HCT116 (cell line): Measurements from ENCODE around the gene KCNS3. TPM values are rescaled to one million over a fixed set of nuclear protein-coding genes. Genes with fewer than 3 reads are reported as not detected.

Source experiments
- ATAC-seq: fragments of 200-7000 bp; cut with Tn5 transposase; 2 replicates; pipeline ENCODE4 v1.9.1; 2020; ENCODE audit warnings: mild to moderate bottlenecking, moderate library complexity
- BruUV-seq: library from RNA; stranded (reverse); fragments of 400-500 nt; replicated peaks from 2 replicates; lab custom pipeline; 2021; lab: Mats Ljungman, UMichigan
- CTCF ChIA-PET: fragments of 300-600 bp; sonication (Branson Sonifier 250); formaldehyde crosslinking; loops from one replicate; lab custom pipeline; 2021; ENCODE audit warnings: antibody characterized with exemption; lab: Charles Lee
- POLR2A ChIA-PET: fragments of 300-600, 350-600 bp; sonication (Branson Sonifier 250); formaldehyde crosslinking; loops from one replicate; lab custom pipeline; 2021; ENCODE audit warnings: antibody characterized with exemption; lab: Charles Lee
- RAD21 ChIA-PET, 2 experiments: fragments of 300-600 bp; sonication (Branson Sonifier 250); formaldehyde crosslinking; loops; one replicate each; lab custom pipeline; 2023; ENCODE audit warnings: low total read pairs in 2 of 2; ENCODE audit not compliant: uncharacterized antibody in 2 of 2, unreplicated experiment in 2 of 2, low non-redundant PET in 1 of 2; lab: Charles Lee
- DNase-seq: peaks from one replicate; pipeline ENCODE4 v3.0.0-alpha.2; 2010; ENCODE audit warnings: low read depth, low spot score
- H2AFZ ChIP-seq: fragments of 200-600 bp; shearing (Covaris generic), sonication (generic); 2 replicates; pipeline ENCODE4 v1.6.1; 2017; ENCODE audit warnings: low read depth, mixed run types, mixed read lengths, antibody characterized with exemption, low read length; ENCODE audit not compliant: poor library complexity, severe bottlenecking
- H3K27ac ChIP-seq: 2 replicates; pipeline ENCODE4 v1.5.1; 2012; ENCODE audit warnings: low read depth, low read length
- H3K27me3 ChIP-seq: fragments of 200-600 bp; sonication (generic); 2 replicates; pipeline ENCODE4 v1.6.1; 2016; ENCODE audit warnings: mixed run types, low read length, mixed read lengths; ENCODE audit not compliant: insufficient read depth
- H3K36me3 ChIP-seq, 2 experiments: fragments of 200-500 bp in 1 of 2; fragments of 200-600 bp in 1 of 2; sonication (Bioruptor generic) in 1 of 2; sonication (generic) in 1 of 2; 2 replicates each; pipeline versions ENCODE4 v1.5.1 to v1.6.1; 2014 to 2016; ENCODE audit warnings: low read length in 2 of 2, inconsistent platforms in 1 of 2, mixed read lengths in 1 of 2, mixed run types in 1 of 2; ENCODE audit not compliant: insufficient read depth in 2 of 2, control insufficient read depth in 1 of 2
- H3K4me1 ChIP-seq, 2 experiments: fragments of 200-600 bp in 1 of 2; sonication (generic) in 1 of 2; 2 replicates each; pipeline versions ENCODE4 v1.5.1 to v1.6.1; 2012 to 2017; ENCODE audit warnings: low read length in 2 of 2, inconsistent platforms in 1 of 2, mild to moderate bottlenecking in 1 of 2, mixed read lengths in 1 of 2, mixed run types in 1 of 2, moderate library complexity in 1 of 2; ENCODE audit not compliant: insufficient read depth in 2 of 2, control insufficient read depth in 1 of 2
- H3K4me2 ChIP-seq: fragments of 200-600 bp; sonication (generic); 2 replicates; pipeline ENCODE4 v1.6.1; 2017; ENCODE audit warnings: mixed run types, low read length, mixed read lengths
- H3K4me3 ChIP-seq, 2 experiments: fragments of 200-600 bp in 1 of 2; sonication (generic) in 1 of 2; replicated peaks in 1 of 2; 2 replicates each; pipeline ENCODE4 v1.5.1; 2011 to 2016; ENCODE audit warnings: low read length in 2 of 2, control low read depth in 1 of 2, low read depth in 1 of 2, mild to moderate bottlenecking in 1 of 2, mixed read lengths in 1 of 2, mixed run types in 1 of 2
- H3K79me2 ChIP-seq: fragments of 200-600 bp; sonication (generic); 2 replicates; pipeline ENCODE4 v1.6.1; 2017; ENCODE audit warnings: mild to moderate bottlenecking, mixed run types, low read length, moderate library complexity, mixed read lengths; ENCODE audit not compliant: insufficient read depth
- H3K9ac ChIP-seq: fragments of 200-600 bp; sonication (generic); 2 replicates; pipeline ENCODE4 v1.6.1; 2016; ENCODE audit warnings: low read length, mixed read lengths
- H3K9me2 ChIP-seq: fragments of 200-600 bp; sonication (generic), shearing (Covaris generic); 2 replicates; pipeline ENCODE4 v1.6.1; 2017; ENCODE audit warnings: mixed run types, mild to moderate bottlenecking, moderate library complexity; ENCODE audit not compliant: insufficient read depth
- H3K9me3 ChIP-seq, 2 experiments: fragments of 200-500 bp in 1 of 2; fragments of 200-600 bp in 1 of 2; sonication (Bioruptor generic) in 1 of 2; sonication (generic) in 1 of 2; 2 replicates each; pipeline ENCODE4 v1.6.1; 2014 to 2017; ENCODE audit warnings: low read length in 2 of 2, mixed read lengths in 2 of 2, inconsistent platforms in 1 of 2, low read depth in 1 of 2, mild to moderate bottlenecking in 1 of 2, mixed run types in 1 of 2, moderate library complexity in 1 of 2; ENCODE audit not compliant: control insufficient read depth in 1 of 2, insufficient read depth in 1 of 2
- H4K20me1 ChIP-seq: fragments of 200-600 bp; sonication (generic), shearing (Covaris generic); 2 replicates; pipeline ENCODE4 v1.6.1; 2017; ENCODE audit warnings: mixed run types, mild to moderate bottlenecking, moderate library complexity; ENCODE audit not compliant: insufficient read depth
- ATF3 ChIP-seq: IDR thresholded peaks from 2 replicates; pipeline ENCODE4 v1.6.1; 2012
- CEBPB ChIP-seq: IDR thresholded peaks from 2 replicates; pipeline ENCODE4 v1.6.1; 2012; ENCODE audit warnings: low read depth
- CTCF ChIP-seq, 3 experiments: fragments of 200-600 bp in 1 of 3; sonication (generic) in 1 of 3; IDR thresholded peaks in 2 of 3; conservative IDR thresholded peaks in 1 of 3; 2 replicates each; pipeline ENCODE4 v1.5.1; 2012 to 2017; ENCODE audit warnings: low read depth in 2 of 3, low read length in 2 of 3, antibody characterized with exemption in 1 of 3, borderline replicate concordance in 1 of 3, control low read depth in 1 of 3, mild to moderate bottlenecking in 1 of 3, mixed read lengths in 1 of 3, mixed run types in 1 of 3, moderate library complexity in 1 of 3; ENCODE audit not compliant: insufficient read depth in 1 of 3
- EGR1 ChIP-seq: IDR thresholded peaks from 2 replicates; pipeline ENCODE4 v1.6.1; 2012; ENCODE audit warnings: low read depth
- EZH2 ChIP-seq: fragments of 200-600 bp; sonication (generic); IDR thresholded peaks from 2 replicates; pipeline ENCODE4 v1.6.1; 2017; ENCODE audit warnings: antibody characterized with exemption, mixed run types
- EZH2phosphoT487 ChIP-seq: fragments of 200-600 bp; IDR thresholded peaks from 2 replicates; pipeline ENCODE4 v1.6.1; 2018; ENCODE audit warnings: antibody characterized with exemption, borderline replicate concordance
- FOSL1 ChIP-seq: IDR thresholded peaks from 2 replicates; pipeline ENCODE4 v1.6.1; 2012; ENCODE audit warnings: low read depth
- JUND ChIP-seq: IDR thresholded peaks from 2 replicates; pipeline ENCODE4 v1.6.1; 2012
- MAX ChIP-seq: IDR thresholded peaks from 2 replicates; pipeline ENCODE4 v1.6.1; 2012
- POLR2A ChIP-seq: IDR thresholded peaks from 2 replicates; pipeline ENCODE4 v1.7.0; 2011; ENCODE audit warnings: borderline replicate concordance; ENCODE audit not compliant: insufficient read depth, insufficient read length; ENCODE audit errors: extremely low read depth
- POLR2AphosphoS5 ChIP-seq: IDR thresholded peaks from 2 replicates; pipeline ENCODE4 v1.6.1; 2011; ENCODE audit warnings: mild to moderate bottlenecking, low read depth, low read length, moderate library complexity
- RAD21 ChIP-seq: IDR thresholded peaks from 2 replicates; pipeline ENCODE4 v1.6.1; 2012; ENCODE audit warnings: low read depth, mild to moderate bottlenecking
- SP1 ChIP-seq: IDR thresholded peaks from 2 replicates; pipeline ENCODE4 v1.6.1; 2012; ENCODE audit warnings: low read depth
- YY1 ChIP-seq: IDR thresholded peaks from 2 replicates; pipeline ENCODE4 v1.6.1; 2011; ENCODE audit warnings: low read length, low read depth, moderate library complexity, mild to moderate bottlenecking; ENCODE audit not compliant: insufficient replicate concordance; ENCODE audit errors: extremely low read depth
- intact Hi-C: fragments of 100-400 bp; cut with micrococcal nuclease; formaldehyde crosslinking; loops from 2 replicates; pipeline ENCODE4 v1.10.0; 2022
- total RNA-seq: library from RNA; stranded (reverse); gene quantifications from one replicate; pipeline ENCODE4 v1.2.1, GENCODE V29; 2021; ENCODE audit not compliant: unreplicated experiment
- TF ChIP-seq, protein P1 (sequence below): IDR thresholded peaks from 2 replicates; pipeline ENCODE4 v1.6.1; 2011; ENCODE audit warnings: mild to moderate bottlenecking, low read length, moderate library complexity; ENCODE audit not compliant: insufficient replicate concordance; ENCODE audit errors: extremely low read depth
- TF ChIP-seq, protein P2 (sequence below): IDR thresholded peaks from 2 replicates; pipeline ENCODE4 v1.6.1; 2012; ENCODE audit warnings: low read depth

KCNS3 gene
- total RNA-seq, 1 experiment from 2014 or later: 5.2 TPM

DNA sequence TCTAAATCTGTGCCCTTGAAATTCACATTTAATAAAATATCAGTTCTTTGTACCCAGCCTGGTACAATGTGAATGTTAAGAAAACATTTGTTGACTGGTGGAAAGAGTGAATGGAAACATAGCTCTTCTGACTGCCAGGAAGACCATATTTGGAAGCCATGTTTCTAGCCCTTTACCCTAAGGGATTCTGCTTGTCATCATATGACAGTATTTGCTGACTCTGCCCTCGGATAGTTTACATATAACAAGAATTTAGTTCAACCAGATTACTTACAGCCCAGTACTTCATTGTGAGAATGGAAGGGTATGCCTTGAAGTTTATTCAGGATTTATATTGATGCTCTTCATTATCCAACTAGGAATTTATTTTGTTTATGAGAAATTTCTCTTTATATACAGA lies 13.8 kb upstream of the KCNS3 start (continued):
- TF ChIP-seq, protein P1, sequence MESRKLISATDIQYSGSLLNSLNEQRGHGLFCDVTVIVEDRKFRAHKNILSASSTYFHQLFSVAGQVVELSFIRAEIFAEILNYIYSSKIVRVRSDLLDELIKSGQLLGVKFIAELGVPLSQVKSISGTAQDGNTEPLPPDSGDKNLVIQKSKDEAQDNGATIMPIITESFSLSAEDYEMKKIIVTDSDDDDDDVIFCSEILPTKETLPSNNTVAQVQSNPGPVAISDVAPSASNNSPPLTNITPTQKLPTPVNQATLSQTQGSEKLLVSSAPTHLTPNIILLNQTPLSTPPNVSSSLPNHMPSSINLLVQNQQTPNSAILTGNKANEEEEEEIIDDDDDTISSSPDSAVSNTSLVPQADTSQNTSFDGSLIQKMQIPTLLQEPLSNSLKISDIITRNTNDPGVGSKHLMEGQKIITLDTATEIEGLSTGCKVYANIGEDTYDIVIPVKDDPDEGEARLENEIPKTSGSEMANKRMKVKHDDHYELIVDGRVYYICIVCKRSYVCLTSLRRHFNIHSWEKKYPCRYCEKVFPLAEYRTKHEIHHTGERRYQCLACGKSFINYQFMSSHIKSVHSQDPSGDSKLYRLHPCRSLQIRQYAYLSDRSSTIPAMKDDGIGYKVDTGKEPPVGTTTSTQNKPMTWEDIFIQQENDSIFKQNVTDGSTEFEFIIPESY: no peak

GRCh38 chr2:17867133-17867532 lies 11.3 kb upstream of the KCNS3 start:
- Histone ChIP-seq H3K9me3 (no peaks in the 10 kb centered on the region), H3K9ac (no peak overlapping the region), H3K79me2 (no peaks in the 10 kb centered on the region), H3K27ac (no peak overlapping the region), H4K20me1 (no peaks in the 10 kb centered on the region), H3K27me3 (no peaks in the 10 kb centered on the region), H3K9me2 (no peaks in the 10 kb centered on the region), H3K4me2 (no peak overlapping the region), H2AFZ (no peak overlapping the region), H3K4me1 (peaks cover 0 to 8% of the 10 kb centered on the region in 2 experiments; a peak in 2 of 4 replicates), H3K36me3 (no peaks in the 10 kb centered on the region), H3K4me3 (no peak overlapping the region)
- DNase-seq: no peak
- RAD21 ChIA-PET: no interaction called here
- intact Hi-C loops: no loop called here
- POLR2A ChIA-PET: no interaction called here
- BruUV-seq: no TSS peak
- ATAC-seq: no peak
- CTCF ChIA-PET: no interaction called here
- TF ChIP-seq YY1 (no peak), RAD21 (no peak), CEBPB (no peak), SP1 (no peak), EZH2 (no peak), POLR2A (no peak), ATF3 (no peak), POLR2AphosphoS5 (no peak), MAX (no peak), CTCF (IDR thresholded peaks at IDR 0.05 in 2 of 3, conservative IDR thresholded peaks at IDR 0.05 in 1 of 3; ENCODE audit: borderline replicate concordance in 1 of 3, insufficient read depth in 1 of 3, low read depth in 2 of 3, low read length in 2 of 3) (no peak), FOSL1 (no peak), EGR1 (no peak), EZH2phosphoT487 (no peak), JUND (no peak)
- TF ChIP-seq, protein P1: no peak
- TF ChIP-seq, protein P2, sequence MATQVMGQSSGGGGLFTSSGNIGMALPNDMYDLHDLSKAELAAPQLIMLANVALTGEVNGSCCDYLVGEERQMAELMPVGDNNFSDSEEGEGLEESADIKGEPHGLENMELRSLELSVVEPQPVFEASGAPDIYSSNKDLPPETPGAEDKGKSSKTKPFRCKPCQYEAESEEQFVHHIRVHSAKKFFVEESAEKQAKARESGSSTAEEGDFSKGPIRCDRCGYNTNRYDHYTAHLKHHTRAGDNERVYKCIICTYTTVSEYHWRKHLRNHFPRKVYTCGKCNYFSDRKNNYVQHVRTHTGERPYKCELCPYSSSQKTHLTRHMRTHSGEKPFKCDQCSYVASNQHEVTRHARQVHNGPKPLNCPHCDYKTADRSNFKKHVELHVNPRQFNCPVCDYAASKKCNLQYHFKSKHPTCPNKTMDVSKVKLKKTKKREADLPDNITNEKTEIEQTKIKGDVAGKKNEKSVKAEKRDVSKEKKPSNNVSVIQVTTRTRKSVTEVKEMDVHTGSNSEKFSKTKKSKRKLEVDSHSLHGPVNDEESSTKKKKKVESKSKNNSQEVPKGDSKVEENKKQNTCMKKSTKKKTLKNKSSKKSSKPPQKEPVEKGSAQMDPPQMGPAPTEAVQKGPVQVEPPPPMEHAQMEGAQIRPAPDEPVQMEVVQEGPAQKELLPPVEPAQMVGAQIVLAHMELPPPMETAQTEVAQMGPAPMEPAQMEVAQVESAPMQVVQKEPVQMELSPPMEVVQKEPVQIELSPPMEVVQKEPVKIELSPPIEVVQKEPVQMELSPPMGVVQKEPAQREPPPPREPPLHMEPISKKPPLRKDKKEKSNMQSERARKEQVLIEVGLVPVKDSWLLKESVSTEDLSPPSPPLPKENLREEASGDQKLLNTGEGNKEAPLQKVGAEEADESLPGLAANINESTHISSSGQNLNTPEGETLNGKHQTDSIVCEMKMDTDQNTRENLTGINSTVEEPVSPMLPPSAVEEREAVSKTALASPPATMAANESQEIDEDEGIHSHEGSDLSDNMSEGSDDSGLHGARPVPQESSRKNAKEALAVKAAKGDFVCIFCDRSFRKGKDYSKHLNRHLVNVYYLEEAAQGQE: no peak
